COLO668 (cell line): ENCODE results near the gene SPATS2.

Experiments
- DNase-seq: peaks from one replicate; lab custom pipeline; 2025; ENCODE audit not compliant: unreplicated experiment; lab: John Stamatoyannopoulos, UW

SPATS2 gene

DNA sequence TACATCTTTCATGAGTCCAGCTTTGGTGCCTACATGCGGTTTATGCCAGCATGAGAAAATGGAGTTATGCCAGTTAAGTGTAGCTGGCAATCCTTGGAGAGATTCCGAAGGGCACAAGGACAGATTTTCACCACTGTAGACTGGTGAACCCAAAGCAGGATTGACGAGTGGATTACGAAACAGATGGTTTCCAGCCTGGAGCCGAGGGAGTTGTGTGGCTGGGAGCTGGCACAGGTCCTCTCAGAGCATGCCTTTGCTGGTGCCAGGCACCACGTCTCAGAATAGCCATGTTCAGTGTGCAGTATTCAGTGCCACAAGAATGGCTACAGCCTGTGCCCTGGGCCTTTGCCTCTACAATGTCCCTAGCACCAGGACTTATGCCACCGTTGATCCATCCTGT is 184.8 kb downstream of the SPATS2 start:
- no peak for DNase-seq

DNA sequence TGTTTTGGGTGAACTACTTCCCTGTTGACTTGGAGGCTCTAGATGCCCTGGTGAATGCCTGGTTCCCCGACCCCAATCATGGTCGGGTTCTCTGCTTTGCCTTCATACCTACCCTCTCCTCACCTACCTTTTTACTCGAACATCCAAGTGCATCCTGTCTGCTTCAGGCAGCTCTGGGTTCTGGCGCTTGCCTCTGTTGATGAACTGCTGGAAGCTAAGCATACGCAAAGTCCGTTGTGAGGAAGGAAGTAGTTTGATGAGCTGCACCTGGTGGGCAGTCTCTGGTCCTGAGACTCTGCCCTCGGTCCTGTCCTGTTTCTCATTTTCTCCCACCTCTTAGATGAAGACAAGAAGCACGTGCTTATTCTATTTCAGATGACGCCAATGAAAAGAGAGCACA is 185.2 kb downstream of the SPATS2 start:
- no peak for DNase-seq

DNA sequence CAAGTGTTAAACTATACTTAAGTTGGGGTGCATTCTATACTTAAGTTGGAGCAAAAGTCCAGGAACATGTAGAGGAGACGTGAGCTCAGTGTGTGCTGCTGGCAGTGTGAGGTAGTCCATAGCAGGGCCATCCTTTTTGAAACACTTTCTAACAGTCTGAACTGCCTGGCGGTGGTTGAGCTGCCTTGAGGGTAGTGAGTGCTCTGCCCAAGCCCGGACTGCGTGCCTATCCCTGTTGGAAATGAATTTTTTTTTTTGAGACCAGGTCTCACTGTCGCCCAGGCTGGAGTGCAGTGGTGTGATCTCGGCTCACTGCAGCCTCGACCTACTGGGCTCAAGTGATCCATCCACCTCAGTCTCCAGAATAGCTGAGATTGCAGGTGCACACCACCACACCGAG is 185.6 kb downstream of the SPATS2 start:
- no peak for DNase-seq

DNA sequence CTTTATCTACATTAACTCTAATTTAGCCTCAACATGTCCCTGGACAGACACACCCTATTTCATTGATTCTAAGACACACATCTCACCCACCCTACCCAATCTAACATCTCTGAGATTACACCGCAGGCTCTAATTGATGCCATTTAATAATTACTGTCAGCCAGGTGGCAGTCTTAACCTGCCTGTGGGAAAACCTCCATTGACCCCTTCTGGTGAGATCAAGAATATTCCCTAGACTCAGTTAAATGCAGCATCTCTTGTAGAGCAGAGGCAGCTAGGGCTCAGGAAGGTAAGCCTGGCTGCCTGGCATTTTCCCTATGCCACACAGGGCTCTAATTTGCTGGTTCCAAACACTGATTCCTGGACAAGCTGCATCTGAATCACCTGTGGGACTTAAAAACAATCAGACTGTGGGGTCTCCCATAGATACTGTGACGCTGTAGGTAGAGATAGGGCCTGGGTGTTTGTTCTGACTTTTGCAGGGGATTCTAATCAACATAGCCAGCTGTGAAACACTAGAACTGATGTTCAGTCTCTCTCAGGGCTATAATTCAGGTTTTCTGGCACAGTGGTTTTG is 186.3 kb downstream of the SPATS2 start:
- no peak for DNase-seq

DNA sequence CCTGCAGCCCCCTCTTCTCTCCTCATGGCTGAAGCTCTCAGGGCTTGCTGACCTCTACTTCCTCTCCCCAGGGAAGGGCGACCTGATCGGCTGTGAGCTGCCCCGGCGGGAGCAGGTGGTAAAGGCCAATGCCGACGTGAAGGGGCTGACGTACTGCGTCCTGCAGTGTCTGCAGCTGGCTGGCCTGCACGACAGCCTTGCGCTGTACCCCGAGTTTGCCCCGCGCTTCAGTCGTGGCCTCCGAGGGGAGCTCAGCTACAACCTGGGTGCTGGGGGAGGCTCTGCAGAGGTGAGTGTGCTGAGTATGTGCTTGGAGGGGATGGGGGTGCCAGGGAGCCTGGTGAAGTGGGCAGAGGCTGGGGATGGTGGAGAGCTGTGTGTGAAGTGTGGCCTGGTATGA is 187.0 kb downstream of the SPATS2 start:
- DNase-seq = no peak

DNA sequence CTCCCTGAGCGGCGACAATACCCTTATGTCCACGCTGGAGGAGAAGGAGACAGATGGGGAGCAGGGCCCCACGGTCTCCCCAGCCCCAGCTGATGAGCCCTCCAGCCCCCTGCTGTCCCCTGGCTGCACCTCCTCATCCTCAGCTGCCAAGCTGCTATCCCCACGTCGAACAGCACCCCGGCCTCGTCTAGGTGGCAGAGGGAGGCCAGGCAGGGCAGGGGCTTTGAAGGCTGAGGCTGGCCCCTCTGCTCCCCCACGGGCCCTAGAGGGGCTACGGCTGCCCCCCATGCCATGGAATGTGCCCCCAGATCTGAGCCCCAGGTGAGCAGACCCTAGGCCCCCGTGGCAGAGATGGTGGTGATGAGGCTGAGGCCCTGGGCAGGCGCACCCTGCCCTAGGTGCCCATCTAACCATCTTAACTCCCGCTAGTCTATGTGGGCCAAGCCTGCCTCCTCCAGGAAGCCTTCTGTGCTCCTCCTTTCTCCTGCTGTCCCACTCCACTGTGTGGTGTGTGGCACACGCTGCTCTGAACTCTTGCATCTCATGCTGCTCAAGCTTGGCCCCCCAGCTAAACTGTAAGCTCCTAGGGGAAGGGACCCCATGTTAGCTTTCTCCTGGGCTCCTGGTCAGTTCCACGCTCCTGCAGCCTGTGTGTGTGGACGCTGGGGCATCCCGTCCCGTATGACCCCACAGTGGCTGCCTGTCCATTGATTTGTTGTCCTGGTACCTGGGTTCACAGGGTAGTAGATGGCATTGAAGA is 188.5 kb downstream of the SPATS2 start:
- no peak for DNase-seq

DNA sequence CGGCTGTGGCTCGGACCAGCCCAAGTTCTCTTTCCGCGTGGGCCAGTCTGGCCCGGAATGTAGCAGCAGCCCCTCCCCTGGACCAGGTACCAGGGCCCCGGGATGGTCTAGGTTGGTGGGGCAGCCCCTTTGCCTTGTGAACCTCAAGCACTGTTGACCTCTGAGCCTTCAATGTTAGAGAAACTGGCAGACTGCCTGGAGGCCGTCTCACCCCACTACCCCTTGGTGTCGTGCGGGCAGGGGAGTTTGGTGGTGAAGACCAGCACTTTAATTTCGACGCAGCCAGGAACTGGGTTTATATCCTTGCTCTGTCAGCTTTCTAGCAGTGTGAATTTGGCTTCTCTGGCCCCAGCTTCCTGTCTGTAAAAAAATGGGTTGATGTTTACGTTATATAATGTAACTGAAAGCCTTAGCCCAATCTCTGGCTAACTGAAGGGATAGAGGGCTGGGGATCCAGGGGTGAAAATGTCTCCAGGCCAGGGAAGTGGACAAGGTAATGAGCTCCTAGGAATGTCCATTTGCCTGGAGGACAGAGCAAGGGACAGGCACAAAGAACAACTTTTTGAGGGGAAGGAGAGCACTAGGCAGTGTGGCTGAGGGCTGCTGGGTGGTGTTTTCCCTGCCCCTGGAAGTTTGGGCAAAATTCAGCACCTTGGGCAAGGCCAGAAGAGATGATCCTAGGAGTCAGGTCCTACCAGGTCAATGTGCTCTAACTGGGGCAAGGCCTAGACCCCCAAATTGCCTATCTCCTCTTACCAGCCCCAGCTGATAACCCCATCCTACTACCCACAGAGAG is 189.3 kb downstream of the SPATS2 start:
- no peak for DNase-seq

DNA sequence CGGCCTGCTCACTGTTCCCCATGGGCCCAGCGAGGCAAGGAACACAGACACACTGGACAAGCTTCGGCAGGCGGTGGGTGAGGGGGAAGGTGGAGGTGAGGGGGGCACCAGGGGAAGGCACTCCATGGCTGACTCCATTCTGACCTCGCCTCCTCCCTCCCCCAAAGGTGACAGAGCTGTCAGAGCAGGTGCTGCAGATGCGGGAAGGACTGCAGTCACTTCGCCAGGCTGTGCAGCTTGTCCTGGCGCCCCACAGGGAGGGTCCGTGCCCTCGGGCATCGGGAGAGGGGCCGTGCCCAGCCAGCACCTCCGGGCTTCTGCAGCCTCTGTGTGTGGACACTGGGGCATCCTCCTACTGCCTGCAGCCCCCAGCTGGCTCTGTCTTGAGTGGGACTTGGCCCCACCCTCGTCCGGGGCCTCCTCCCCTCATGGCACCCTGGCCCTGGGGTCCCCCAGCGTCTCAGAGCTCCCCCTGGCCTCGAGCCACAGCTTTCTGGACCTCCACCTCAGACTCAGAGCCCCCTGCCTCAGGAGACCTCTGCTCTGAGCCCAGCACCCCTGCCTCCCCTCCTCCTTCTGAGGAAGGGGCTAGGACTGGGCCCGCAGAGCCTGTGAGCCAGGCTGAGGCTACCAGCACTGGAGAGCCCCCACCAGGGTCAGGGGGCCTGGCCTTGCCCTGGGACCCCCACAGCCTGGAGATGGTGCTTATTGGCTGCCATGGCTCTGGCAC is 190.1 kb downstream of the SPATS2 start:
- no peak for DNase-seq

DNA sequence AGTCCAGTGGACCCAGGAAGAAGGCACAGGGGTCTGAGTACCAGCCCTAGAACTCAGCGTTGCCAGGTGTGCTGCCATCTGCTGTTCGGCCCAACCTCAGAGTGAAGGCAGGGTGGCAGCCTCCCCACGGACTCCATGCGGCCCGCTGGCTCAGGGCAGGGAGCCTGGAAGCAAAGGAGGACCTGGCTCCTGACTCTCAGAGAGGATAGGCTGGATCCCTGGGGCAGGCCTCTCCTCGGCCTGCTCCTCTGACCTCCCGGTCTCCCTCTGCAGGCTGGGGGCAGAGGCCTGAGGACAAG is 190.6 kb downstream of the SPATS2 start:
- DNase-seq = no peak

DNA sequence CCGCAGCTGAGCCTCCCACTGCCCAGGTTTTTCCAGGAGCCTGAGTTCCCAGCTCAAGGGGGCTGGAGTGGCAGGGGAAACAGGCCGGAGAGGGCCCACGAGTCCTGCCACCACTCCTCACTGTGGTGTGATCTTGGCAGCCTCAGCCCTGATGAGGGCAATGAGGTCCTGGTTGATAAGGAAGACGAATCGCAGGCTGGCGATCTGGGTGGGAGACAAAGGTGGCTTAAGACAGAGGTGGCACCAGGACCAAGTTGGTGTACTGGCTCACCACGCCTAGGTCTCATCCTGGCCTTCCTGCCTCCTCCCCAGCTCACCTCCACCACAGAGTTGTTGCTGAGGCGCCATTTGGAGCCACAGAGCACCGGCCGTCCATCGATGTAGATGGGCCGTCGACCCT is 191.3 kb downstream of the SPATS2 start:
- DNase-seq = no peak

DNA sequence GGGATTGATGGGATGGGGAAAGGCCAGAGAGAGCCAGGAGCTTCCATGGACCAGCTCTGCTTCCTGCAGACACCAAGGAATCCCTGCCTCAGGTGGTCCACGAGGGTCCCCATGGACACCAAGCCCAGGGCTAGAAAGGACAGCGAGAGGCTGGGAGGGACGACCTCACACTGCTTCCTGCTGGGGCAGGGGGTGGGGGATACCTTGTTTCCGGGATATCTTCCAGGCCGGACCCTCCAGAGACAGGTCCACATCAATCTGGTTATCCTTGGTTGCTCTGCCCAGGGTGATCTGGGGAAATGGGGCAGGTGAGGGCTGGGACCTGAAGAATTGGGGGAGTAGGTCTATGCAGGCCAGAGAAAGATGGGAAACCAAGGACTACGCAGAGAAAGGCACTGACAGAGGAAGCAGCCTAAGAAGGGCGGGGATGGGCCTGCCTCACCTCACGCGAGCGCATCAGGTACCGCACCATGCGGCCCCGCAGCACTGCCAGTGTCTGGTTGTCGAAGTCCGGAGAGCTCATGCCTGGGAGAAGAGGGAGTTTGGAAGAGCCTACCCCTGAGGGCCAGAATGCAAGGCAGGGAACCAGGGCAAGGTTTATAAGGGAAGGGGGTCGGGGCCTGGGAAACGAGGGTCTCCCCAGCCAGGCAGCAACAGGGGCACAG is 191.9 kb downstream of the SPATS2 start:
- DNase-seq = no peak

DNA sequence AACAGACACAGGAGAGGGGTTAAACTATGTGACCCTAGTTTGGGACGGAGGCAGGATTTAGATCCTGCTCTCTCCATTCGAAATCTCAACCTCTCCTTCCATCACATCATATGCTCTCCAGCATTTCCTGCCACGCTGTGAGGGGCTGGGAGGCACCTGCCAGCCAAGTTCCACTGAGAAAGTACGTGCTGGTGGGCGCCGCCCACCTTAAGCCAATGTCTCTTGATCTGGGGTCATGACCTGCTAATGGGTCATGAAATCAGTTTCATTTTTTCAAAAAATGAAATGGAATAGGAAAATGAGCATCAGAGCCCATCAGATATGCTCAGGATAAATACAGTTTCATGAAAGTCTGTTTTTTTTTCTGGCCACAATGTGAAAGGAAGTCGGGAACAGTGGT is 193.4 kb downstream of the SPATS2 start:
- no peak for DNase-seq

DNA sequence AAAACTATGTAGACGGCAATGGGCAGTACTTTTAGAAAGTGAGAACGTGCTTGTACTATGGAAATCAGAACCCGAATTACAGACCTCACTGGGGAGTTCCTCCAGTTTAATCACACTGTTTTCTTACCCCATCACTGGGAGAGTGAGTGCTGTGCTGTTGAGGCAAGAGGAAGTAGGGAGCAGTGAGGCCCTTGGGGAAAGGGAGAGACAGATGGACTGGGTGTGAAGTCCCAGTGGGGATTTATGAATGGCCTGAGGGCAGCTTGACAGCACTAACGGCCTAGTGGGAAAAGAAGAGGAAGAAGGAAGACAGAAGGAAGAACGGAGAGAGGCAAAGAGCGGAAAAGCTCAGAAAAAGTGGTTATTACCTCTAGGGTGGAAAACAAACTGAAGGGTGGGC is 195.0 kb downstream of the SPATS2 start:
- no peak for DNase-seq

DNA sequence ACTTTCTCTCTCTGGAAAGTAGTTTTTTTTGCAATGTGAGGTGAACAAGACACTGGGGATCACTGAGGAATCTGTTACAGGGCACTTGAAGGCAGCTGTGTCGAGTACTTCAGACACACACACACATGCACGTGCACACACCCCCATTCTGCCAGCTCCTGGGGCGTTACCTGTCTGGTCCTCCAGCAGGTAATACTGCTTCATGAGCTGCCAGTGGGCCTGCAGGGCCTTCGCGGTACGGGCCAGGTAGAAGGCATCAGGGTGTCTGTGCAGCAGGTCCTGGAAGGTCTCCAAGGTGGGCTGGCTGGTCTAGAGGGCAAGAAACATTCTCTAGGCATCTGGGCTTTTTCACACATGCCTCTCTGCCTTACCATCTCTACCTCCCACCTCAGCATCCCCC is 195.6 kb downstream of the SPATS2 start:
- DNase-seq = no peak

DNA sequence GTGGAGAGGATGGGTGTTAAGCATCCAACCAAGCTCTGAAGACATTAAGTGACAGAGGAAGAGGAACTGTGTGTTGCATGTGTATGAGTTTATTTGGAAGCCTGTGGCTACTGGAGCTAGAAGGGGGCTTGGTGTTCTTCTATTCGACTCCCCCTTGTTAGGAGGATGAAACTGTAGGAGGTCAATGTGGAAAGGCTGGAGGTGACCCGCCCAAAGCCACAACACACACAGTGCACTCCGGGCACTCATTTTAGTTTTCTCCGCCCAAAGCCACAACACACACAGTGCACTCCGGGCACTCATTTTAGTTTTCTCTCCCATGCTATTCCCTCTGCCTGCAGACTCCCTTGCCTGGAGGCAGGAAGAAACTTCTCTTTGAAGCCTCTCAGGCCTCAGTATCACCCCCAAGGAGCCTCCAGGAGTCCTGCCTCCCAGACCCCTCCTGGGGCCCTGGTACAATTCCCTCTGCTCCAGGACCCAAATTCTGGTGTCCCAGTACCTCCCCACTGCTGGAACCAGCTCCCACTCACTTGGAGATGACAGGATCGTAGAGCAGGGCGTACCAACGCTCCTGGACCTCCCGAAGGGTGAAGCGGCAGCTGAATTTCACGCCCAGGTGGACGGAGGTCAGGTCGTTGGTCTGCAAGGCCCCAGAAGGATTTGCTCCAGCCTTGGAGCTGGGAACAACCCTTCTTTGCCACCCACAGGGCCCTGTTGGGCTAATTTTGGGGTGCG is 196.9 kb downstream of the SPATS2 start:
- DNase-seq = no peak

DNA sequence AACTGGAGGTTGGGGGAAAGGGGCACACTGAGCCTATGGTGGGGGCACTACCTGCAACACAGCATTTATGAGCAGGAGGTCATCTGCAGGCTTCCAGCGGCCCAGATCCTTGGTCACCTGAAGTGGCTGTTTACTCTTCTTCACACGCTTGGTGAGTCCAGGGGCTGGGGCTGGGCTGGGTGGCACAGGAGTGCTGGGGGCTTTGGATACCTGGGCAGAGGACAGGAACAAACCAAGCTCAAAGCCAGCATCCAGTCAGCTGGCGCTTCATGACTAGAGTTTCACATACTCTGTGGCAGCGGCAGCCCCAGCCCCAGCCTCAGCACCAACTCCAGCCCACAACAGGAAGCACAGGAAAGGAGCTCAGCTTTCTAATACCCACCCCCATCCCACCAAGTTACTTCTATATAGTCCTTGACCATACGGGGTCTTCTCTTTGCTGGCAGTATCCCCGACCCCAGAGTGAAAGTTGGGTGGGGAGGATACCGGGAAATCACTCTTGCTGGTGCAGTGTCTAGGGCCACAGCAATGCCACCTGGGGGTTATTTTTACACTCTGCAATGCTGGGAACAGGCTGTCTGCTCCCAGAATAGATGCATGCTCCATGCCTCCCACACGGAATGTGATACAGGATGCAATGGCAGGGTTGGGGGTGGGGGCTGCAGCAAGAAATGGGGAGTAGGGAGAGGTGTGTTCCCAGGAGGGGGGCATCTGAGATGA is 197.6 kb downstream of the SPATS2 start:
- DNase-seq = no peak

DNA sequence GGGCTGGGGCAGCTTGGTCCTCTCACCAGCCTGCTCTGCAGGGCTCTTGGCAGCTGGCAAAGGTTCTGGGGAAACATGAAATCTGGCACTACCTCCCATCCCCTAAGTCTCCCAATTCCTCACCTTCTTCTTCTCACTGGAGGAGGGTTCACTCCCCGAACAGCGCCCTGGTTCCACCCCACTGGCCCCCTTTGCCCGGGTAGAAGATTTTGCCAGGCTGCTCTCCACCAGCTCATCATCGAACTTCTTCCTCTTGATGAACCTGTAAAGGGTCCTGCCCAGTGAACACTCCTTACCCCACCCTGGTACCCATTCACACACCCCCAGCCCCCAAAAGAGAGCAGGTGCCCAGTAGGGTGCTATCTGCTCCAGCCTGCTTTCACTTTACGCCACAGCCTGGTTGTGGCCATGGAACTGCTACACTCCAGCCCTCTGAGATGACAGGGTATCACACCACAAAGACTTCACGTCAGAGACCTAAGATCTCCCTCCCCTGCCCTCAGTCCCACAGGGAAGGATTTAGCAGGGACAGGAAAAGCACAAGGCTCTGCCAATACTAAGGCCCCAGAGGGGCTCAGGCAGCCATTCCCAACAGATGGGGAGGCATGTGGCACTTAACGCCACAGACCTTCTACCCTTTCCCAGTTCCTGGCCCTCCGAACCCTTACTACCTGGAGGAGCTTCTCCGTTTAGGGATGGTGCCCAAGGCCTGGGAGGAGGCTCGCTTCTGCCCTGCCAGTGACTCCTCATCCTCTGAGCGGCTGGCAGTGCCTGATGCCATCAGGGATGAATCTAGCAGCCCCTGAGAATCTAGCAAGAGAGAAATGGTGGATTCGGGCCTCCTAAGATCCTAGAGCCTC is 198.4 kb downstream of the SPATS2 start:
- DNase-seq = no peak

DNA sequence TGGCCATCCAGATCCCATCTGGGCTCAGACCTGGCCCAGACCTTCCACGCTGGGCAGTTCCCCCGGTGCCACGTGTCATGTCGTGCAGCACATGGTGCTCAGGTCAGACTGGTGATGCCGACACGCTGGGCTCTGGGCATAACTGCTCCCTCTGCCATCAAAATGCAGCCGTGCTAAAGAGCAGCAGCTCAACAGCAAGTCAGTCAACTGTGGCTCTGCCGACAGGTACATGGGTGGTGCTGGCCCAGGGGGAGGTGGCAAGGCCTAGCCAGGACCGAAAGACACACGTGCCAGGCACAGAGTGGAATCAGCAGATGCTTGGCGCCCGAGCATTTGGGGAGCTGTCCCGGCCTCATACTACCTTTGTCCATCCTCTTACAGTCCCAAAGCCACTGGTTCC is 199.1 kb downstream of the SPATS2 start:
- DNase-seq = no peak

DNA sequence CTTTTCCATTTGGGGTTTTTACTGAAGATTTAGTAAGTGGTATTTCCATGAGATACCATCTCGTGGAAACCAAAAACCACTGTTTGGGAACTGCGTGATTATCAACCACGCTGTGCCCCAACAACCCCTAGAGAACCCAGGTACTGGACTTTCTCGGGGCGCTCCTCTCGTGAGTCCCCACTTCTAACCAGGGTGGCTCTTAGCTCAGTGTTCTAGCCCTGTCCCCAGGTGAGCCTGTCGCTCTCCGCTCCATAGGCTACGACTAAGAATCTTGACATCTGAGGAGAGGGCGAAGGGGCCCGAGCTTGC is 200.0 kb downstream of the SPATS2 start:
- DNase-seq = no peak
